GM19452 (cell line): ENCODE data around the gene ASPN.
"Not testable (repeated sequence)": the region's sequence is repeated elsewhere in the genome, so short reads cannot be mapped to it uniquely, and the experiment has no call there.

Source experiments
- ATAC-seq: cut with Tn5 transposase; IDR thresholded peaks from one replicate; pipeline ENCODE4 v1.9.1; 2021; ENCODE audit not compliant: unreplicated experiment

Gene ASPN

GRCh38 chr9:92423612-92424011 lies 58.7 kb downstream of the ASPN start:
- no peak for ATAC-seq

- no peak for ATAC-seq
Measured at GRCh38 chr9:92422611-92423338, 59.5 kb downstream of the ASPN start.

GRCh38 chr9:92414566-92414965 lies 67.7 kb downstream of the ASPN start:
- ATAC-seq, result no peak

- ATAC-seq, result not testable (repeated sequence)
Measured at GRCh38 chr9:92411157-92411556, 71.1 kb downstream of the ASPN start.

GRCh38 chr9:92408747-92409478 lies 73.4 kb downstream of the ASPN start:
- ATAC-seq, result no peak

- ATAC-seq, result no peak
Measured at GRCh38 chr9:92407818-92408217, 74.5 kb downstream of the ASPN start.

- no peak for ATAC-seq
Measured at GRCh38 chr9:92406477-92406876, 75.8 kb downstream of the ASPN start.
